GM18498 (cell line): ENCODE measurements around the gene MRPL40.
"Not testable (repeated sequence)": the region's sequence is repeated elsewhere in the genome, so short reads cannot be mapped to it uniquely, and the experiment has no call there.

Experiments
- ATAC-seq: cut with Tn5 transposase; IDR thresholded peaks from one replicate; pipeline ENCODE4 v1.9.1; 2021; ENCODE audit warnings: mild to moderate bottlenecking, moderate library complexity; ENCODE audit not compliant: unreplicated experiment

Gene MRPL40

DNA sequence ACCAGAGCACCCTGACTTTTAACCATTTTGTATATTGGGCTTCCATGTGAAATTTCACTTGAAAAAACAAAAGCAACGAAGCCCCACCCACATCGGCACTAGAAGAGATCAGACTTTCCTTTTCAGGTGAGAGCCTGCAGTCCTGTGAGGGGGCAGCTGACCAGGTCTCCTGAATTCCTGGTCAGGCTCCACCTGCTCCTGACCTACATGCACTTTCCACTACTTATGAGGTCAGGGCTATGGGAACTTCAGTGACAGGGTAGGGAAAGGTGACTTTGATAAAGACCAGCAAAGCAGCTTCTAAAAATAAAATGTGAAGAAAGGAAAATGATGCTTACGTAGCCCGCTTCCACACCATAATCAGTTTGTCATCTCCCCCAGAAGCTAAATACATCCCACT is 25.5 kb upstream of the MRPL40 start:
- no peak for ATAC-seq

DNA sequence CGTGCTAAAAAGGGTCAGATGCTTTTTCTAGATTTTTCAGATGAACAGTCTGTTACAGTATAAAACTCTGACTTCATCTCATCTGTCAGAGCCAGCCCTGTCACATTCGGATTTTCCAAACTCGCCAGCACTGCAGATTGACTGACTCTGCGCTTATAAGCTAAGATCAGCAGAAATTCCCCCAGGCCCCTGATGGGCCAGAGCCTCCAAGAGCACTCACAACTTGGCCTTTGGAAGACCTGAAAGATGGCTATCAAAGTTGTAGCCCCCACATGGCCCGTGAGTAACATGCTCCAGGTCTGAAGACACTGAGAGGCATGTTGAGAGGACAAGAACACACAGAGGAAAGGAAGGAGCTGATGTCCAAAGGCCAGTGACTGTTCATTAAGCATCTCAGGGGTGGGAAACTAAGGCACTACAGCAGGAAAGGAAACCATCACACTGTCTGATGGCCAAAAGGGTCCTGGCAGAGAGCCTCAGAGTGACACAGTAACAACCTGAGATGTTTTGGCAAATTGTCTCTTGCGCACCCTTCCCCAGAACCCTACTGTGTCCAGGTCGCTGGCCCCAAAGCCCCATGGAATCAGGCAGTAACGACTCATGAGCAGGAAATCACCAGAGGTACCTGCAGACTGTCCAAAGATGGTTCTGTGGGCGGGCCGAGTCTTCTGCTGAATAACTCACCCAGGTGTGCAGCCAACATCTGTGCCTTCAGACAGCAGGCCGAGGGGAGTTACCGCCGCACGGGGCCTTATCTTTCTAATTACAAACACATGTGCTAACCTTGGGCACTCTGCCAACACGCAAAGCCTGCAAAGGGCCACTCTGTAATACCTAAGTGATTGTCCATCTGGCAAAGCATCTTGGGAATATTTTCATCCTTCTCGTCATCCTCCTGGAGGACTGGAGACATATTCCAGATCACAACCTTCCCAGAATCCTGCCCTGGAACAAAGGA is 24.4 kb upstream of the MRPL40 start:
- ATAC-seq, result no peak

DNA sequence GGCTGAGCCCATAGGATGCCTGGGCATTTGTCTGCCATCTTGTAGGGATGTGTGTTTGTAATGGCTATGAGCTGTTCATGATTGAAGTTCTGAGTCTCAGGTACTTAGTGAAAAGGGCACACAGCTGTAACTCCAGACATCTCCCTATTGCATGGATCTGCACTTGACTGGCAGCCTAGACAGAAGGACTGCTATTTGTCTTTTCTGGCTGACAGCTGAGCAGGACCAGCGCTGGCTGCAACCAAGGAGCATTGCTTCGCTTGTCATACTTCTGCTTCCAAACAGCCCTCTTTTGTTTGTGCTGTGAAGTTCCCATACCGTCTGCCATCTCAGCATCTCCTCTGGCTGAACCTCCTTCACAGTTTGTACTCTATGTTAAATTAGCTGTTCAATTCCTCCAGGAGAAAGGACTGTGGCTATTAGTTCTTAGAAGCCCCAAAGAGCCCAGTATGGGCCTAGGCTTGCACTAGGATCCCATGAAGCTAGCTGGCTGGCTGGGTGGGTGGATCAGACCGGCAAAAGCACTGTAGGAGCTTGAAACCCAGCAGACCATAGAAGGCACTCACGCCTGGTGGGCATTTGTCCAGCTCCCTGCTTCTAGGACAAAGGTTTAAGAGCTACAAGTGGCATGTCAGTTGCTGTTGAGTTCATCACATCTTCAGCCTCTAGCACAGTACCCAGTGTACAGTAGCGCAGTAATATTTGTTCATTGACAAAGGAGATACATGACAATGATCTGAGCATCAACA is 21.2 kb upstream of the MRPL40 start:
- no peak for ATAC-seq

DNA sequence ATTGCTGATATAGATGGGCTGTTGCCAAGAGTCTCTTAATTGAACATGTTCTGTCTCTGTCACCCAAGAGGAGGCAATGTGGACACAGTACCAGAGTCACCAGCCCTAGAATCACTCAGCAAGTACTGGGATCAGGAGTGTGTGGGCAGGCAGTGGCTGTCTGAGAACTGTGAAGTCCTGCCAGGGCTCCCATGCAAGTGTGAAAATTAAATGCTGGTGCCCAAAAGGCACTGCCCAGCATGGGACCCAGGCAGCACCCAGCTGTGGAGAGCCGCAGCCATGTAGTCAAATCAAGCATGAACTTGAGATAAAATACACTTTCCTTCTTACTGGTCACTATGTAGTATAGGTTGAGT is 20.7 kb upstream of the MRPL40 start:
- ATAC-seq, result no peak

DNA sequence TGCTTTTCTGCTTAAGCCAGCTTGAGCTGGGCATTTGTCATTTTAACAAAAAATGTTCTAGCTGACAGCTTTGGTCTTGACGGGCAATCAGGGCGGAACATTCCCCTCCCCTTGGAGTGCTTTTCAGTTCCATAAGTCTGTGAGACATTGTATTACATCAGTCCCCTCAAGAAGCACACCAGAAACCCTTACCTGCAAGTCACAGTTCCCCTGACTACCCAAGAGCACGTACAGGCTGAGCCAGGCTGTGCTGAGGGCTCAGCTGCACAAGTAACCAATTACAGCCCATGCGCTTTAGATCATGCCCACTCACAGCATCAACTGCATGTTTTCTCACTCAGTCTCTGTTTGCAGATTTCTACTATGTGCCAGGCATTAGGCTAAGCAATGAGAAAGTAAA is 19.9 kb upstream of the MRPL40 start:
- no peak for ATAC-seq

DNA sequence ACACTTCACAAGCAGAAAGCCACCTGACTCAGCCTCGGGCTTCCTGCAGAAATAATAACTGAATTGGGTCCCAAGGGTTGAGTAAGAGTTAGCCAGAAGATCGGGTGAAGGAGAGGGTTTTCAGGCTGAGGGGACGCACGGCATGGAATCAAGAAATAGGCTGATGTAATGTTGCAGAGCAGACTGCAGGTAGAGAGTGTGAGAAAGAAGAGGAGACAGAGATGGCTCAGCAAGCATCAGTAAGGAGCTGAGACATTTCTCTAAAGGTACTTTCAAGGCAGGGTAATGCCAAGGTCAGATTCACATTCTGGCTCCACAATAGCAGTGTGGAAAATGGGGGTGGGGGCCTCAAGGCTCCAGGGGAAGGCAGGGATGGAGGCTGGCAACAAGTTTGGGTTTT is 19.4 kb upstream of the MRPL40 start:
- ATAC-seq, result no peak

DNA sequence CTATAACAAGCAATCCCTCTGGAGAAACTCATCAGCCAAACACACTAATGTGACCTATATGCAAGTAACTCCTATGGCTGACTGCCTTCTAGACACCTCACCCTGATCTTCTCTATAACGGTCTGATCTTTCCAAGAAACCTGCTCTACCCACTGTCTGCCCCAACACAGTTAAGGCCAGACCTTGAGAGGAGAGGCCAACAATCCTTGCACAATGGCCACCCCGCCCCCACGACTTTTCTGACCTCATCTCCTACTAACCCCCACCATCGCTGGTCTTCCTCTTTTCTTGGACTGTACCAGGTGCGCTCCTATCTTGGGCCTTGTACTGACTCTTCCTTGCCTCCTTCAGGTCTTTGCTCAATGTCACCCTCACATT is 13.3 kb upstream of the MRPL40 start:
- ATAC-seq, result no peak

DNA sequence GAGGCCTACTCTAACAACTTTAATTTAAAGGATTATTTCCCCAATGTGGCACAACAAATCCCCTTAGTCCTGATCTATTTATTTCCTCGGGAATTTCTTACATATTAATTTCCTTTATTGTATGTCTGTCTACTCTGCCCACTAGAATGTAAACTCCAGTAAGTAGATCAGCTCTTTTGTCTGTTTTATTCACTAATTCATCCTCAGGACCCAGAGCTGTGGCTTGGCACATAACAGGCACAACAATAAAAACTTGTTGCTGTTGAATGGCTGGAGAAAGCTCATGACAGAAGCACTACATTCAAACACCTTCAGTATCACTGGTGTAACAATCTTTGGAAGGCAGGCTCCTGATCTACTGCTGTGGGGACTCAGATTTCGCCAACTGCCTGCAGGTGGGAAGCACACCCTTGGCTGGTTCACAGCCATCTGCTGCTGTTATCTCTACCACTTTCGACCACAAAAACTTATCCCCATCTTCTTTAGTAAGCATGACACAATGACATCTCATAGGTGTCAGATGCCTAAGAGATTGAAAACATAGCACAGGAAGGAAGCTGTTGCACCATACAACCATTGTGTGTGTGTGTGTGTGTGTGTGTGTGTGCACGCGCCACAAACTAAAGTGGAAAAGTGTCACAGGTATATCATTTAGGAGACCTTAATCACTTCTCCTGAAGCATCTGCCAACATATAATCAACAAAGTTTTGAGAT is 12.7 kb upstream of the MRPL40 start:
- ATAC-seq, result peak; percentile 74

DNA sequence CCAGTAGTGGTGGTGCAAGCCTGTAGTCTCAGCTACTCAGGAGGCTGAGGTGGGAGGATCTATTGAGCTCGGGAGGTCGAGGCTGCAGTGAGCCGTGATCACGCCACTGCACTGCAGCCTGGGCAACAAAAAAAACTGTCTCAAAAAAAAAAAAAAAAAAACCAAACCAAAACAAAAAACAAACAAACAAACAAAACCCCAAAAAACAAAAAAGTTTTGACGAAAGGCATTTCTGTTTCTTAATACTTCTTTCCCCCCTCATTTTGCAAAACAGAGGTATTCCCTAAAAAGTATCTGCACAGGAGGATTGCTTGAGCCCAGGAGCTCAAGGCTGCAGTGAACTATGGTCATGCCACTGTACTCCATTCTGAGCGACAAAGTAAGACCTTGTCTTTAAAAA is 12.0 kb upstream of the MRPL40 start:
- ATAC-seq, result no peak

DNA sequence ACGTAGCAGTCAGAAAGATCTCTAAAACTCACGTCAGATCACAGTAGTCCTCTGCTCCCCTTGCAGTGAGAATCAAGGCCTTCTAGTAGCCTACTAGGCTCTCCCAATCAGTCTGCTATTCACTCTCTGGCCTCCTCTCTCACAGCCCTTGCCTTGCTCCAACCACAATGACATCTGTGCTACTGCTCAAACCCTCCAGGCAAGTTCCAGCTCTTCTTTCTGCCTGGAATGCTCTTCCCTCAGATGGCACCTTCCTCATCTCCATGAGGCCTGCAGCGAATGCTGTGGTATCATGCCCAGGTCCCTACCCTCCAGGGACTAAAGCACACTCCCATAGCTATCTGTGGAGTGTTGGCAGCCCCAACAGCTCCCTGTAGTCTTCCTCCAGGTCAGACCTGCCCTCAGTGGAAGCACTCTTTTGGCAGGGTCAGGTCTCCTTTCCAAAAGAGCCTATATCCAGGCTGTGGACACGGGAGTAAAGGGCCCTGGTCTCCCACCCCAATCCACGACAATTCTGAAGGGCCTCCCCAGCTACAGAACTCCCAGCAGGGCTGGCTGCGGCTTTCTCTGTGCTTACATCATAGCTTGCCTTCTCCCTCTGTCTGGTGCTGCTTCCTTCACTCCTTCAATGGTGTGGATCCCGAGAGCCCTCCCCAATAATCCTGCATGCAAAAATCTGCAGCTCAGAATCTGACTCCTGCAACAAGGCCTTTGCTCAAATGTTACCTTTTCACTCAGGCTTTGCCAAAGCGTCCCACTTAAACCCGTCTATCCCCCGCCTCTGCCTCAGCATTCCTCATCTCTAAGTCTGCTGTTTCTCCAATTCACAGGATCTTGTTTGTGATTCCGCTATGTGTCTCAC is 9.7 kb upstream of the MRPL40 start:
- no peak for ATAC-seq

DNA sequence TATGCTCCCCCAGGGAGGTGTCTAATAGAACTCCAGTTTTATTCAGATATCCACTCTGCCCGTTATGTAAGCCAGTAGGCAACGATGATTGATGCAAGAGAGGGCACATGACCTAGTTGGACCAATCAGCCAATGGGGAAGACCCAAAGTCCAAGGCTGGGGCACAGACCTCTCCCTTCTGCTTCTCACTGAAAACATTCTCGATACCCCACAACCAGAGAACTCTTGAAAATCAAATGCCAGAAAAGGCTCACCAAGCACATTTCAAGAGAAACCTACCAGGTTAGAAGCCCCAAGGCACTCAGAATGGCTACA is 8.2 kb upstream of the MRPL40 start:
- ATAC-seq, result no peak

DNA sequence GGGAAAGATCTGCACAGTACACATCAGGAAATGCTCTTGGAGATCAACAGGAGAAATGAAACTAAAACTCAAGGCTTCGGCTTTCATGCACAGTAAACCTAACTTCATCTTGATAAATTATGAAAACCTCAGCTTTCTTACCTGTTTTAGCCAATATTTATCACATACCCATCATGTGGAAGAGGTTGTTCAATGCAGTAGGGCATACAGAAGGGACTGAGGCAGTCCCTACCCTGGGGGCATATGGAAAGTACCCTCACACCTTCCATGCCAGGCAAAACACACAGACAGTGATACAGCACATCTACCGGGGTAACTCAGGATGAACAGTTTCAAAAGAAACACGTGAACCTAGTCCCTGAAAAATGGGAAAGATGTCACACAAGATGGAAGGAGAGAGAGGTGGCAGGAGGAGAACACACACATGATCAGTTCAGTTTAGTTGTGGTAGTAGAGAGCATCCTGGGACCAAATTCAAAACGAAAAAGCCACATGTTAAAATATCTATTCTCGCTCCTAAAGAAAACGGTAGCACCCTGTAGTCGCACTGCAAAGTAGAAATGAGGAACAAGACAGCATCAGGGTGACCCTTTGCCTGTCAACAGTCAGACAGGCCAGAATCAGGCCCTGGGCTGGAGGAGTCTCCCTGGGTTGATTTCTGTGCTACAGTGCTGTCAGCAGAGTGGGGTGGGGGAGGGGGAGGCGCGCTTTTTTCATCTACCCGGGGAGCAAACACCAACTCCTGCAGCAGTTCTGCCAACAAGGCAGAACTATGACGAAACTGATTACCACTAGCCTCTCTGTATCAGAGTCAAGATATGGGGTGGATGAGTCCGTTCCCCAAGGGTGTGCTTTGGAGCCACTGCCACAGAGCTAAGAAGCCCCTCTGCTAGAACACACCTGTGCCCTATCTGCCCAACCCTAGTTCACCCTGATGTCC is 2.1 kb upstream of the MRPL40 start:
- ATAC-seq, result no peak

DNA sequence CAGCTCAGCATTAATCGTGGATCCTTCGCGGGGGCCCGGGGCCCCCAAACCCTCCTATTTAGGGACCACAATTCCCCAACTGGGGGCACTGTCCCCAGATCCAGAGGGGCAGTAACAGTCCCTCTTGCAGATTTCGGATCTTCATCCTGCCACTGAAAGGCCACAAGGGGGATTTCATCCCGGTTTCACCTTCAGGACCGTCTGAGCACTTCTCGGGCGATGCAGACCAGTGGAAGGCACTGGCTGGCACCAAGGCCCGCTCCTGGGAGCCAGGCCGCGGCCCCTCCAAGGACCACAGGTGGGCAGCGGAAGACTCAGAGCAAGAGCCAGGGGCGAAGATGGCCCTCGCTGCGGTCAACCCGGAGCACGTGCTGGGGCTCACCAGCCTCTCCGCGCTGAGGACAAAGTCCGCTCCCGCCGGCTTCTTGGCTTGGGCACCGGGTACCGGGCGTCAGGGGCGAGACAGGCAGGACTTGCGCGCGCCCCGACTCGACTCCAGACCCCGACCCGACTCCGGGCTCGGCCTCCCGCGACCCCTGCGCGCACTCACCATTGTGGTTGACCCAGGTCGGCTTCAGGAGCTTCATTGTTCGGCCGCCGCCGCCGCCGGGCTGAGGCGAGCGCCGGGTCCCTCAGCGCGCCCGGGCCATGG is 1.3 kb upstream of the MRPL40 start:
- ATAC-seq, result peak; percentile 15

DNA sequence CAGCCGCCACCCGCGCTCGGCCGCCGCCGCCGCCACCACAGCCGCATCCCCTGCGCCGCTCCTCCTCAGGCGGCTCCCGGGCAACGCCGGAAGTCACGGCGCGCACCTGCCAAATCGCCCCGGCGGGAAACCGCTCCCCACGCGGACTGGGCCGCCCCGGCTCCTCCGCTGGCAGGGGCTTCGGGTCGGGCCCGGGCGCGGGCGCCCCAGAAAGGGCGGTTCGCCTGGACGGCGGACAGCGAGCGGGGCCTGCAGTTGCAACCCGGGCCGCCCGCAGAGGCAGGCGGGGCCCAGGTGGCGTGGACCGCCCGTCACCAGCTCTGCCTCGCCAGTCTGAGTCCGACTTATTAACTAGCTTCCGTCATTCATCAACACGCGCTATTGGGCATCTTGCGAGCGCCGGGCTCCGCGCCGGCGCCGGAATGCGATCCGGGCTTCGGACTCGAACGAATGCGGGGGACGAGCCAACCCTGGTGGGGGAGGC is 654 bp upstream of the MRPL40 start, which contains the start of gene HIRA:
TSS of gene HIRA (minus strand) at position 85 of the 484 bp plus-strand sequence. CDS start 257 bp downstream, outside the sequence.
- peak; percentile 55 for ATAC-seq

DNA sequence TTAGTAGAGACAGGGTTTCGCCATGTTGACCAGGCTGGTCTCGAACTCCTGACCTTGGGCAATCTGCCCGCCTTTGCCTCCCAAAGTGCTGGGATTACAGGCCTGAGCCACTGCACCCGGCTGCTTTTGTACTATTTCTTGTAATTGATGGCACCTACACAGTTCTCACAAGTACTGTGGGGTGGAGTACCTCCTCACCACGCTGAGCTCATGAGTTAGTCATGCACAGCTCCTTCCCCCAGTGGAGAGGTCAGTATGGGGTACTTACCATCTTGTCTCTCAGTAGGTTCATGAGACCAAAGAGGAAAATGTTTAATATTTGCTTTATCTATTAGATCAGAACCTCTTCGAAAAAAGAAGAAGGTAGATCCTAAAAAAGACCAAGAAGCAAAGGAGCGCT is 2.1 kb downstream of the MRPL40 start:
- ATAC-seq, result no peak

DNA sequence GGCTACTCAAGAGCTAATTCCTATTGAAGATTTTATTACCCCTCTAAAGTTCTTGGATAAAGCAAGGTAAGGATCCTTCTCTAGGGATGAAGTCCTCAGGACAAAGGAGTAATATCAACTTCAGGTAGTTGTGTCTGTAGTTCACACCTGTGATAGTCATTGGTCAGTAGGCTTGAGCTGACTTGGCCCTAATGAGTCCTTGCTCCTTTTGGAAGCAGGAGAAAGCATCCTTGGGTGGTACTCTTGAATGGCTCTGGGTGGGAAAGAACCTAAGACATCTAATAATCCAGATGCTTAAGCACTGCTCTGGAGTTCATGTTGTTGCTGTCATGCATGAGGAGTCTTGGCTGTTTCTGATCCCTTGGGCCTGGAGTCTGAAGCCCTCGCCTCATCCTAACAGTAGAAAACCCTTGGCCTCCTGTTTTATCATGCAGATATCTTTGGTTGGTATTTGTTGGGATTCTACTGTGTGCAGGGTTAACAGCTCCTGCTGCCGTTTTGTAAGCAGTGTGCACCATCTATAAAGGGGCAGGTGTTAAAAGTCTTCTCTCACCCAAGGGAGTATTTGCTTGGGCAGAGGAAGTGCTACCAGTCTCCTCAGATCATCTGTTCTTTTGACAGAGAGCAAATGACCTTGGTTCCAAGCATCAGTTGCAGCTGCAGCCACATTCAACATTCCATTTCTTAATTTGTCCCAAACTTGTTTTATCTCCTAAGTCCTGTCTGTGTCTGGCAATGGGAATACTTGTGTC is 2.7 kb downstream of the MRPL40 start:
- no peak for ATAC-seq

DNA sequence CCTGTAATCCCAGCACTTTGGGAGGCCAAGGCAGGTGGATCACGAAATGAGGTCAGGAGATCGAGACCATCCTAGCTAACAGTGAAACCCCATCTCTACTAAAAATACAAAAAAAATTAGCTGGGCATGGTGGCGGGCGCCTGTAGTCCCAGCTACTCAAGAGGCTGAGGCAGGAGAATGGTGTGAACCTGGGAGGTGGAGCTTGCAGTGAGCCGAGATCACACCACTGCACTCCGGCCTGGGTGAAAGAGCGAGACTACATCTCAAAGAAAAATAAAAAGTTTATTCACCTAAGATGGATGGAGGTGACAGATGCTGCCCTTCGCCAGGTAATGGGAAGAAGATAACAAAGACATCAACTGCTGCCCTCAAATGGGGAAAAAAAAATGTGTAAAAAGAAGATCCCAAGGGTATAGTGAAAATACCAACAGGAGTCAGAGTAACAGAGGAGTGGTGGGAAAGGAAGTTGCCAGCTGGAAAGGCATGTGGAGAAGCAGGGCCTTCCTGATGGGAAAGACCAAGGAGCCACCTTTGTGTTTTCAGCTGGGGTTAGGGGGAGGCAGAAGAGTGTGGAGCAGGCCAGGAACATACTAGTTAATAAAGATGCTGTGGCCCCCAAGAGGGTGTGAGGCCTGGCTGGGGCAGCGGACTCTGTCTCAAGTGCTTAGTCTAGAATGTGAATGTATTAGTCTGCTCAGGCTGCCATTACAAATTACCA is 4.3 kb downstream of the MRPL40 start:
- ATAC-seq, result not testable (repeated sequence)

DNA sequence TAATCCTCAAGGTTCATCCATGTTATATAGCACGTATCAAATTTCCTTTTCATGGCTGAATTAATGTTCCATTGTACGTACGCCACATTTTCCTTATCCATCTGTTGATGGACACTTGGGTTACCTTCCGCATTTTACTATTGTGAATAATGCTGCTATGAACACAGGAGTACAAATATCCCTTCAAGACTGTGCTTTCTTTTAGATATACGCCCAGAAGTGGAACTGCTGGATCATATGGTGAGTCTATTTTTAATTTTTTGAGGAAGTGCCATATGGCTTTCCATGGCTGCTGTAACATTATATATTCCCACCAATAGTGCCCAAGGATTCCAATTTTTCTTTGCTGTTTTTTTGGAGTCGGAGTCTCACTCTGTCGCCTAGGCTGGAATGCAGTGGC is 6.0 kb downstream of the MRPL40 start:
- no peak for ATAC-seq
